ENCODE data around the gene ASH1L. TPM values are rescaled to one million over a fixed set of nuclear protein-coding genes. Genes with fewer than 3 reads are reported as not detected.
"Not testable (repeated sequence)": the region's sequence is repeated elsewhere in the genome, so short reads cannot be mapped to it uniquely, and the experiment has no call there.

The ASH1L gene
- polyA plus RNA-seq, 1 donor = 27.0 TPM

DNA sequence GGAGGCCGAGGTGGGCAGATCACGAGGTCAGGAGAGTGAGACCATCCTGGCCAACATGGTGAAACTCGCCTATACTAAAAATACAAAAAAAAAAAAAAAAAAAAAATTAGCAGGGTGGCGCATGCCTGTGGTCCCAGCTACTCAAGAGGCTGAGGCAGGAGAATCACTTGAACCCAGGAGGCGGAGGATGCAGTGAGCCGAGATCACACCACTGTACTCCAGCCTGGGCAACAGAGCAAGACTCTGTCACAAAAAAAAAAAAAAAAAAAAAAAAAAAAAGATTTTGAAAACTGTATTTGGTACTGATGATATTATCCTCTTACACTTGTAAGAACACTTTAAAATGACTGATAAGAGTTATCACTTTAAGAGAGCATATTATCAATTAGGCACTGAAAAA, 74.2 kb downstream of the ASH1L start:
- not testable (repeated sequence) for DNase-seq (ENCODE audit: low read depth)

DNA sequence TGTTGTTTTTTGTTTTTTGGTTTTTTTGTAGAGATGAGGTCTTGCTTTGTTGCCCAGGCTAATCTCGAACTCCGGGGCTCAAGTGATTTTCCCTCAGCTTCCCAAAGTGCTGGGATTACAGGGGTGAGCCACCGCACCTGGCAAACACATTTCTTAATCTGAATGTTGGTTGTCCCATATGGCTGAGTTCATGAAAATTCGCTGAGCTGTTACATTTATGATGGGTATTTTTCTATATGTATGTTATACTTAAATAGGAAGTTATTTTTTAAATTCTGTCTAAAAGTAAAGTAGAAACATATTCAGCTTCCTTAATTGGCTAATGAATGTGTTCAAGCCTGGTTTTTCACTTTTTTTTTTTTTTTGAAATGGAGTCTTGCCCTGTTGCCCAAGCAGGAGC, 75.1 kb downstream of the ASH1L start:
- no peak for DNase-seq (ENCODE audit: low read depth)

DNA sequence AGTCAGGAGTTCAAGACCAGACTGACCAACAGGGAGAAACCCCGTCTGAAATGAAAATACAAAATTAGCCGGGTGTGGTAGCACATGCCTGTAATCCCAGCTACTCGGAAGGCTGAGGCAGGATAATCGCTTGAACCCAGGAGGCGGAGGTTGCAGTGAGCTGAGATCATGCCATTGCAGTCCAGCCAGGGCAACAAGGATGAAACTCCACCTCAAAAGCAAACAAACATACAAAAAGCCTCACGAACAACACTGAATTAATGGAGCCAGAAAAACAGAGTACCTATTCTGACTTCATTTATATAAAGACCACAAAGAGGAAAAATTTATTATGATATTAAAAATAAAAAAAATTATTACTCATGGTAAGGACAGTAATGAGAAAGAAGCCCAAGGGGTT, 75.7 kb downstream of the ASH1L start:
- DNase-seq (ENCODE audit: low read depth) = not testable (repeated sequence)

- DNase-seq (ENCODE audit: low read depth) = no peak
Measured at GRCh38 chr1:155485945-155486344, 76.7 kb downstream of the ASH1L start.

- DNase-seq (ENCODE audit: low read depth) = no peak
Measured at GRCh38 chr1:155485222-155485621, 77.4 kb downstream of the ASH1L start.

DNA sequence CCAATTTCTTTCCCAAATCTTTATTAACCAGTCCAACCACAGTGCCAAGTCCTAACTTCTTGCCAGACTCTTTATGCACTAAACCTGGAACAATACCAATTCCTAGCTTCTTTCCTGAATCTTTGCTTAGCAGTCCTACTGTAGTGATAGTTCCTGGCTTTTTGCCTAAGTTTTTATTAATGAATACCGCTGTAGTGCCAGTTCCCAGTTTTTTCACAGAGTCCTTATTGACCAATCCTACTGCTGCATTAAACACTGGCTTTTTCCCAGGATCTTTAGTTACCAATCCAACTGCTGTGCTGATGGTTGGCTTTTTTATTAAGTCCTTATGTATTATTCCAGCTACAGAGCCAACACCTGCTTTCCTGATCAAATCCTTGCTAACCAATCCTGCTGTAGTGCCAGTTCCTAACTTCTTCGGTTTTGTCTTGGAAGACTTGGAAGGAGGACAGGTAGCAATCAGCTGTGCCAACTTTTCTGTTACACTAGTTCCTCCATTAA, 80.8 kb downstream of the ASH1L start:
- DNase-seq (ENCODE audit: low read depth) = peak; percentile 19

GRCh38 chr1:155479205-155479604, 83.4 kb downstream of the ASH1L start:
- no peak for DNase-seq (ENCODE audit: low read depth)

GRCh38 chr1:155478270-155478852, 84.2 kb downstream of the ASH1L start:
- no peak for DNase-seq (ENCODE audit: low read depth)

DNA sequence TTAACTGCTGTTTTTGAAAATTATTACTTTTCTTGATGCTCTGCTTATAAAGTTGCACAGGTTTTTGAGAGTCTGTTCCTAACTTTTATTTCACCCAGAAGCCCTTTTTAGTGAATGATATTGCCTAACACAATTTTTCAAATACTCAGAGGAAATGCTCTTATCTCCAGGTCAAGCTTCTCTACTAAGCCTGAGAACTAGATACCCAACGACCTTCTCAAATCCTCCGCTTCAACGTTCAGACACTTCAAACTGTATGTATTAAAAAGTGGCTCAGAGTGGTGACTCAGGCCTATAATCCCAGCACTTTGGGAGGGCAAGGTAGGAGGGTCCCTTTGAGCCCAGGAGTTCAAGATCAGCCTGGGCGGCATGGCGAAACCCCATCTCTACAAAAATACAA, 88.5 kb downstream of the ASH1L start:
- no peak for DNase-seq (ENCODE audit: low read depth)

DNA sequence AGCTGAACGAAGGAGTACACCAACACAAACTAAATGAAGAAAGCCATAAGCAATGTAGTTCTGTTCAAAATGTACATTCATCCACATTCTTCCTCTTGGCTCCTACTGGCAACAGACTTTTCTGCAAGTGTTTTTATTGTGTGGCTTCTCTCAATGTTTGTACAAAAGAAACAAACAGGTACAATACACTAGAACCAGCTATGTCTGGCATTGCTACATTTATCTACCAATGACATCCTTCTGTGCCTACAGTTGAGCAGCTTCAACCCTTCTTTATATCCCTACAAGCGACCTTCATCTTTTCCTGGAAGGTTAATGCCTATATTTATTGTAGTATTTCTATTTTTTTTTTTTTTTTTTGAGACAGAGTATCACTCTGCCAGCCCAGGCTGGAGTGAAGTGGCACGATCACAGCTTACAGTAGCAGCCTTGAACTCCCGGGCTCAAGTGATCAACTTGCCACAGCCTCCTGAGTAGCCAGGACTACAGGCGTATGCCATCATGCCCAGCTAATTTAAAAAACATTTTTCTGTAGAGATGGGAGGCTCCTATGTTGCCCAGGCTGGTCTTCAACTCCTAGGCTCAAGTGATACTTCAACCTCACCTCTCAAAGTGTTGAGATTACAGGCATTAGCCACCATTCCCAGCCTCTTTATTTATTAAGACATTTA, 89.3 kb downstream of the ASH1L start:
- no peak for DNase-seq (ENCODE audit: low read depth)

DNA sequence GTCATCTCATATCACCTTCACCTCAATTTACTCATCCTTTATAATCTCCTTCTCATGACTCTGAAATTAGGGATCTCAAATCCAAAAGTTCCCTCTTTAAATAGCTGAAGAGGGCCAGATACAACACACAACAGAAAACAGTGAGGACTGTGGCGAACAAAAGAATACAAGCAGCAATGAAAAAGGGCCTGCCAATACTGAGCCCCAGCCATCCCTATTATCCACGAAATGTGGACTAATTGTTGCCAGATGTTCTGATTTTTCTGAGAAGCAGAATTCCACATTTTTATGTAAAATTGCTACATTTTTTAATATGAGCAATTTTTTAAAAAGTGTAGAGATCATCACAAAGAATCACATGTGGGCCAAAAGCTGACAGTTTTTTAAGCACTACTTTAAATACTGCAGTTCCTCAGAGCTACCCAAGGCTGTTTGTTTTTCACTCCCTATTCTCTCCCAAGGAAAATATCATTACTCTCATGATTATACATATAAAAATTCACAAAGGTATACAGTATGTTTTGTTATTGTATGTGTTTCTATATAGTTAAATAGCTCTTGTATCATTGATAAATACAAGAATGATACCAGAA, 90.0 kb downstream of the ASH1L start:
- peak; percentile 17 for DNase-seq (ENCODE audit: low read depth)

GRCh38 chr1:155471891-155472290, 90.7 kb downstream of the ASH1L start:
- no peak for DNase-seq (ENCODE audit: low read depth)

DNA sequence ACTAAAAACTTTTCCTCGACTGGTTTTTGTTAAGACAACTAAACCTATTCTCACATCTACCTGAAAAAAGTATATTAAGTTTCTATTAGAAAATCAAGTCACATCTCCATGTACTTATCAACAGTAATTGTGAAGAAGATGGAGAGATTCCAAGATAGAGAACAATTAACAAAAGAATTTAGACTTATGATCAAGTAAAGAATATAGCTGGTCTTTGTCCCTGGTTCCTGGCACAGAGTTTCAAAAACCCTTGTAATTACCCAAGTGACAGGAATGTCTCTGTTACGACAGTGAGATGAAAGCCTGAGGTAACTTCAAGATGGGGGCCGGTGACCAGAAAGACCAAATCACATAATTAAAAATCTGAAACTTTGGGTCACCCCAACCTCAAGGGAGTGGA, 91.6 kb downstream of the ASH1L start:
- no peak for DNase-seq (ENCODE audit: low read depth)

- DNase-seq (ENCODE audit: low read depth) = no peak
Measured at GRCh38 chr1:155466996-155467395, 95.6 kb downstream of the ASH1L start.

DNA sequence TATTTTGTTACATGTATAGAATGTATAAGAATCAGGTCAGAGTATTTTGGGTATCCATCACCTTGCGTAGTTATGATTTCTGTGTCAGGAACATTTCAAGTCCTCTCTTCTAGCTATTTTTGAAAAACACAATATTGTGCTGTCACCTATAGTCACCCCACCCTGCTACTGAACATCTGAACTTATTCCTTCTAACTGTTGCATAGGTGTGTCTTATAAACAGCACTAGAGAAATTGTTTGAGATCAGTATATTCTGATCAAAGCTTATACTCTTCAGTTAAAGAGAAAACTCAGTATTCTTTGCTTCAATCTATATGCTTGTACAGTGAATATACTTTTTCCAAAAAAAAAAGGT, 96.0 kb downstream of the ASH1L start:
- DNase-seq (ENCODE audit: low read depth) = no peak

GRCh38 chr1:155463865-155464650, 98.5 kb downstream of the ASH1L start:
- no peak for DNase-seq (ENCODE audit: low read depth)

GRCh38 chr1:155458111-155458510, 104.5 kb downstream of the ASH1L start:
- DNase-seq (ENCODE audit: low read depth) = no peak

DNA sequence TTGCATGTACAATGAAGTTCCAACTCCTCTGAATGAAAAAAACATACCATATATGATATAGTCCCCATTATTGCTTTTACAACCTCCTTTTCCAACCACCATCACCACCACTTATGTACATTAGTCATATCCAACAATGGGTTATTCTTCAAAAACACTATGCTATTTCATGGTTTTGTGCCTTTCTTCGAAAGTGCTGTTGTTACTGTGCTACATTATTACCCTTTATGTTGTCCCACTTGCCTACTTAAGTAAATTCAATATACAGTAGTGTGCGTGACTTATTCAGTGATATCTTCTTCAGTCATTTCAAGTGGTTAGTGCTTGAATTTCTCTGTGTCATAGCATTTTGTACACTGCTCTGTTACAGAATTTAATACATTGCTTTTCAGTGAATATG, 105.3 kb downstream of the ASH1L start:
- DNase-seq (ENCODE audit: low read depth) = no peak

GRCh38 chr1:155455588-155456195, 106.9 kb downstream of the ASH1L start:
- DNase-seq (ENCODE audit: low read depth) = no peak

DNA sequence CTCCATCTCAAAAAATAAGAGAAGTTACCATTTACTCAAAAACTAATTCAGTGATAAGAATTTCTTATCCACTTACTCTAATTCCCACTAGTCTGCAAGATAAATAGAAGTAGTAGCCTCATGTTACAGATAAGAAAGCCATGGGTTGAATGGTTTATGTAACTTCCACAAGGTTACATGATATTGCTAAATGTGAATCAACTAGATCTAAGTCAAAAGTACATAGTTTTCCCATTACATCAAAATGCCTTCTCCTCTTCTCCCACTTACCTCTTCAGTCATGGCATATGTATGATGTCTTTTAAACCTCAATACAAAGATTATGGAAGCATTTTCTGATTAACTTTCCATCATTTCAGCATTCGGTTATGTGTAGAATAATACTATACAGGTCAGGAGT, 108.5 kb downstream of the ASH1L start:
- DNase-seq (ENCODE audit: low read depth) = no peak

GRCh38 chr1:155453141-155453540, 109.5 kb downstream of the ASH1L start:
- DNase-seq (ENCODE audit: low read depth) = no peak

GRCh38 chr1:155451199-155451598, 111.4 kb downstream of the ASH1L start:
- DNase-seq (ENCODE audit: low read depth) = no peak
